NCI-H1417 (cell line): ENCODE measurements around the gene MAGEA2.
"Not testable (repeated sequence)": the region's sequence is repeated elsewhere in the genome, so short reads cannot be mapped to it uniquely, and the experiment has no call there.

ENCODE experiments used
- DNase-seq, 3 experiments: peaks; one replicate each; lab custom pipeline; 2025; lab: John Stamatoyannopoulos, UW

MAGEA2 gene

DNA sequence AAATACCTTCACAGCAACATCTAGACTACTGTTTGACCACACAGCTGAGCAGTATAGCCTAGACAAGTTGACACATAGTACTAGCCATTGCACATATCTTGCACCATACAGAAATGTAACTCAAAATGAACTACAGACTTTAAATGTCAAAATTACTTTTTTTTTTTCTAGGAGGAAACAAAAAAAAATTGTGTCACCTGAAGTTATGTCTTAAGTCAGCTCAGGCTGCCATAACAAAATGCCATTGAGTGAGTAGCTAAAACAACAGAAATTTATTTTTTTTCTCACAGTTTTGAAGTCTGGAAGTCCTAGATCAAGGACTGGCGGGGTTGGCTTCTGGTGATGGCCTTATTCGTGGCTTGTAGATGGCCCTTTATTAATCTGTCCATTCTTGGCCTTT, 44.5 kb downstream of the MAGEA2 start, which contains the start of gene CSAG2:
Gene CSAG2, minus strand, starts transcription at position 101 of the 400 bp plus-strand sequence. CDS start 161 bp downstream, outside the sequence.
- not testable (repeated sequence) for DNase-seq

DNA sequence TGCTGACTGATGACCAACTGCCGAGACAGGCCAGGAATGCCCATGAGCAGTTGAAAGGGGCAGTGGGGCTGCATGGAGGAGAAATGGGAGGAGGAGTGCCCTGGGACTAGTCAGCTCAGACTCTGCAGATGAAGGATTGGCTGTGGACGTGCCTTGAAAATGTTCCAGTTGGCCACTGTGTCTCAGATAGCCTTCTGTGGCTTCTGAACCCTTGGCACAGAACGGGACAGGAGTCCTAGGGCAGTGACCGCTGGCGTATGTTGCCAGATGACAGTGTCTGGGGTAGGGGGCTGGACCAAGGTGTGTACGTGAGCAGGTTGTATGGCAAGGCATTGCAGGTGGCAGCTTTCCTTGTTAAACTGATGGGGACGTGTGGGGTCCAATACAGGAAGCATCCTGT, 47.1 kb downstream of the MAGEA2 start:
- DNase-seq: not testable (repeated sequence)

DNA sequence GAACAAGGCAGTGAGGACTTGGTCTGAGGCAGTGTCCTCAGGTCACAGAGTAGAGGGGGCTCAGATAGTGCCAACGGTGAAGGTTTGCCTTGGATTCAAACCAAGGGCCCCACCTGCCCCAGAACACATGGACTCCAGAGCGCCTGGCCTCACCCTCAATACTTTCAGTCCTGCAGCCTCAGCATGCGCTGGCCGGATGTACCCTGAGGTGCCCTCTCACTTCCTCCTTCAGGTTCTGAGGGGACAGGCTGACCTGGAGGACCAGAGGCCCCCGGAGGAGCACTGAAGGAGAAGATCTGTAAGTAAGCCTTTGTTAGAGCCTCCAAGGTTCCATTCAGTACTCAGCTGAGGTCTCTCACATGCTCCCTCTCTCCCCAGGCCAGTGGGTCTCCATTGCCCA, 53.3 kb downstream of the MAGEA2 start:
- DNase-seq: not testable (repeated sequence)
